HCT116 (cell line): ENCODE results near the gene PRKD2. TPM values are rescaled to one million over a fixed set of nuclear protein-coding genes. Genes with fewer than 3 reads are reported as not detected.

Source experiments
- ATAC-seq: fragments of 200-7000 bp; cut with Tn5 transposase; 2 replicates; pipeline ENCODE4 v1.9.1; 2020; ENCODE audit warnings: mild to moderate bottlenecking, moderate library complexity
- BruUV-seq: library from RNA; stranded (reverse); fragments of 400-500 nt; replicated peaks from 2 replicates; lab custom pipeline; 2021; lab: Mats Ljungman, UMichigan
- CTCF ChIA-PET: fragments of 300-600 bp; sonication (Branson Sonifier 250); formaldehyde crosslinking; loops from one replicate; lab custom pipeline; 2021; ENCODE audit warnings: antibody characterized with exemption; lab: Charles Lee
- POLR2A ChIA-PET: fragments of 300-600, 350-600 bp; sonication (Branson Sonifier 250); formaldehyde crosslinking; loops from one replicate; lab custom pipeline; 2021; ENCODE audit warnings: antibody characterized with exemption; lab: Charles Lee
- RAD21 ChIA-PET, 2 experiments: fragments of 300-600 bp; sonication (Branson Sonifier 250); formaldehyde crosslinking; loops; one replicate each; lab custom pipeline; 2023; ENCODE audit warnings: low total read pairs in 2 of 2; ENCODE audit not compliant: uncharacterized antibody in 2 of 2, unreplicated experiment in 2 of 2, low non-redundant PET in 1 of 2; lab: Charles Lee
- DNase-seq: peaks from one replicate; pipeline ENCODE4 v3.0.0-alpha.2; 2010; ENCODE audit warnings: low read depth, low spot score
- H2AFZ ChIP-seq: fragments of 200-600 bp; shearing (Covaris generic), sonication (generic); 2 replicates; pipeline ENCODE4 v1.6.1; 2017; ENCODE audit warnings: low read depth, mixed run types, mixed read lengths, antibody characterized with exemption, low read length; ENCODE audit not compliant: poor library complexity, severe bottlenecking
- H3K27ac ChIP-seq: 2 replicates; pipeline ENCODE4 v1.5.1; 2012; ENCODE audit warnings: low read depth, low read length
- H3K27me3 ChIP-seq: fragments of 200-600 bp; sonication (generic); 2 replicates; pipeline ENCODE4 v1.6.1; 2016; ENCODE audit warnings: mixed run types, low read length, mixed read lengths; ENCODE audit not compliant: insufficient read depth
- H3K36me3 ChIP-seq, 2 experiments: fragments of 200-500 bp in 1 of 2; fragments of 200-600 bp in 1 of 2; sonication (Bioruptor generic) in 1 of 2; sonication (generic) in 1 of 2; 2 replicates each; pipeline versions ENCODE4 v1.5.1 to v1.6.1; 2014 to 2016; ENCODE audit warnings: low read length in 2 of 2, inconsistent platforms in 1 of 2, mixed read lengths in 1 of 2, mixed run types in 1 of 2; ENCODE audit not compliant: insufficient read depth in 2 of 2, control insufficient read depth in 1 of 2
- H3K4me1 ChIP-seq, 2 experiments: fragments of 200-600 bp in 1 of 2; sonication (generic) in 1 of 2; 2 replicates each; pipeline versions ENCODE4 v1.5.1 to v1.6.1; 2012 to 2017; ENCODE audit warnings: low read length in 2 of 2, inconsistent platforms in 1 of 2, mild to moderate bottlenecking in 1 of 2, mixed read lengths in 1 of 2, mixed run types in 1 of 2, moderate library complexity in 1 of 2; ENCODE audit not compliant: insufficient read depth in 2 of 2, control insufficient read depth in 1 of 2
- H3K4me2 ChIP-seq: fragments of 200-600 bp; sonication (generic); 2 replicates; pipeline ENCODE4 v1.6.1; 2017; ENCODE audit warnings: mixed run types, low read length, mixed read lengths
- H3K4me3 ChIP-seq, 2 experiments: fragments of 200-600 bp in 1 of 2; sonication (generic) in 1 of 2; replicated peaks in 1 of 2; 2 replicates each; pipeline ENCODE4 v1.5.1; 2011 to 2016; ENCODE audit warnings: low read length in 2 of 2, control low read depth in 1 of 2, low read depth in 1 of 2, mild to moderate bottlenecking in 1 of 2, mixed read lengths in 1 of 2, mixed run types in 1 of 2
- H3K79me2 ChIP-seq: fragments of 200-600 bp; sonication (generic); 2 replicates; pipeline ENCODE4 v1.6.1; 2017; ENCODE audit warnings: mild to moderate bottlenecking, mixed run types, low read length, moderate library complexity, mixed read lengths; ENCODE audit not compliant: insufficient read depth
- H3K9ac ChIP-seq: fragments of 200-600 bp; sonication (generic); 2 replicates; pipeline ENCODE4 v1.6.1; 2016; ENCODE audit warnings: low read length, mixed read lengths
- H3K9me2 ChIP-seq: fragments of 200-600 bp; sonication (generic), shearing (Covaris generic); 2 replicates; pipeline ENCODE4 v1.6.1; 2017; ENCODE audit warnings: mixed run types, mild to moderate bottlenecking, moderate library complexity; ENCODE audit not compliant: insufficient read depth
- H3K9me3 ChIP-seq, 2 experiments: fragments of 200-500 bp in 1 of 2; fragments of 200-600 bp in 1 of 2; sonication (Bioruptor generic) in 1 of 2; sonication (generic) in 1 of 2; 2 replicates each; pipeline ENCODE4 v1.6.1; 2014 to 2017; ENCODE audit warnings: low read length in 2 of 2, mixed read lengths in 2 of 2, inconsistent platforms in 1 of 2, low read depth in 1 of 2, mild to moderate bottlenecking in 1 of 2, mixed run types in 1 of 2, moderate library complexity in 1 of 2; ENCODE audit not compliant: control insufficient read depth in 1 of 2, insufficient read depth in 1 of 2
- H4K20me1 ChIP-seq: fragments of 200-600 bp; sonication (generic), shearing (Covaris generic); 2 replicates; pipeline ENCODE4 v1.6.1; 2017; ENCODE audit warnings: mixed run types, mild to moderate bottlenecking, moderate library complexity; ENCODE audit not compliant: insufficient read depth
- CEBPB ChIP-seq: IDR thresholded peaks from 2 replicates; pipeline ENCODE4 v1.6.1; 2012; ENCODE audit warnings: low read depth
- CTCF ChIP-seq, 3 experiments: fragments of 200-600 bp in 1 of 3; sonication (generic) in 1 of 3; IDR thresholded peaks in 2 of 3; conservative IDR thresholded peaks in 1 of 3; 2 replicates each; pipeline ENCODE4 v1.5.1; 2012 to 2017; ENCODE audit warnings: low read depth in 2 of 3, low read length in 2 of 3, antibody characterized with exemption in 1 of 3, borderline replicate concordance in 1 of 3, control low read depth in 1 of 3, mild to moderate bottlenecking in 1 of 3, mixed read lengths in 1 of 3, mixed run types in 1 of 3, moderate library complexity in 1 of 3; ENCODE audit not compliant: insufficient read depth in 1 of 3
- EGR1 ChIP-seq: IDR thresholded peaks from 2 replicates; pipeline ENCODE4 v1.6.1; 2012; ENCODE audit warnings: low read depth
- SP1 ChIP-seq: IDR thresholded peaks from 2 replicates; pipeline ENCODE4 v1.6.1; 2012; ENCODE audit warnings: low read depth
- TCF7L2 ChIP-seq: IDR thresholded peaks from 2 replicates; pipeline ENCODE4 v1.7.0; 2011; ENCODE audit warnings: borderline replicate concordance, inconsistent platforms; ENCODE audit not compliant: insufficient read depth, insufficient read length; ENCODE audit errors: extremely low read depth
- ZNF274 ChIP-seq: fragments of 200-500 bp; sonication (Bioruptor generic); IDR thresholded peaks from 2 replicates; pipeline ENCODE4 v1.6.1; 2014; ENCODE audit warnings: mild to moderate bottlenecking, low read depth, low read length, inconsistent platforms
- intact Hi-C: fragments of 100-400 bp; cut with micrococcal nuclease; formaldehyde crosslinking; loops from 2 replicates; pipeline ENCODE4 v1.10.0; 2022
- total RNA-seq: library from RNA; stranded (reverse); gene quantifications from one replicate; pipeline ENCODE4 v1.2.1, GENCODE V29; 2021; ENCODE audit not compliant: unreplicated experiment

The PRKD2 gene
- total RNA-seq, 1 experiment from 2014 or later = 73.5 TPM

- no TSS peak for BruUV-seq
- TF ChIP-seq CTCF (IDR thresholded peaks at IDR 0.05 in 2 of 3, conservative IDR thresholded peaks at IDR 0.05 in 1 of 3; ENCODE audit: borderline replicate concordance in 1 of 3, insufficient read depth in 1 of 3, low read depth in 2 of 3, low read length in 2 of 3) (no peak), ZNF274 (no peak), CEBPB (no peak), EGR1 (no peak), SP1 (no peak), TCF7L2 (peak; percentile 27)
- CTCF ChIA-PET = no interaction called here
- H3K27ac ChIP-seq = no peak overlapping the region
- peak; percentile 91 for ATAC-seq
- H3K36me3 ChIP-seq = peaks cover 20 to 22% of the 10 kb centered on the region in 2 experiments; a peak in 3 of 4 replicates
- H3K4me1 ChIP-seq = no peaks in the 10 kb centered on the region
- H3K27me3 ChIP-seq = no peaks in the 10 kb centered on the region
- no peak overlapping the region for H3K4me2 ChIP-seq
- peak; percentile 36 for DNase-seq
- POLR2A ChIA-PET = no interaction called here
- RAD21 ChIA-PET = no interaction called here
- no peak overlapping the region for H3K4me3 ChIP-seq
- H4K20me1 ChIP-seq = no peaks in the 10 kb centered on the region
- H3K9me2 ChIP-seq = no peaks in the 10 kb centered on the region
- no peaks in the 10 kb centered on the region for H3K9me3 ChIP-seq
- no peaks in the 10 kb centered on the region; the same call in 1 of the 2 replicates for H3K79me2 ChIP-seq
- intact Hi-C loops = no loop called here
- no peak overlapping the region for H2AFZ ChIP-seq
- H3K9ac ChIP-seq = no peak overlapping the region
These were observed 38.7 kb downstream of the PRKD2 start for GRCh38 chr19:46678110-46678732.
